COLO668 (cell line): Measurements from ENCODE around the gene FIP1L1.
"Not testable (repeated sequence)": the region's sequence is repeated elsewhere in the genome, so short reads cannot be mapped to it uniquely, and the experiment has no call there.

Experiments used
- DNase-seq: peaks from one replicate; lab custom pipeline; 2025; ENCODE audit not compliant: unreplicated experiment; lab: John Stamatoyannopoulos, UW

The FIP1L1 gene

GRCh38 chr4:53376900-53377299, 541 bp upstream of the FIP1L1 start:
- no peak for DNase-seq

DNA sequence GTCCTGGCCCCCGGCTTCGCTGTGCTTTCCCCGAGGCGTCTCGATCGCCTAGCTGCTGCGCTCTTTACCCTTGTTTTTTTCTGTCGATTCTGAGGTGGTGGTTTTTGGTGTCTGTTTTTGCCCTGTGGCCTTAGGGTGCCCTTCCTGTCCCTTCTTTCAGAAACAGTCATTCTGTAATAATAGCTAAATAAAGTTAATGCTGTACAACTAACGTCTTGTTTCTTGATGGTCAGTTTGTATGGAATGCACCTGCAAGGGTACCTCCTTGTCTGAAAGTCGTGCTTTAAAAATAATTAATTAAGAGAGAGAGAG, 686 bp downstream of the FIP1L1 start:
- no peak for DNase-seq

DNA sequence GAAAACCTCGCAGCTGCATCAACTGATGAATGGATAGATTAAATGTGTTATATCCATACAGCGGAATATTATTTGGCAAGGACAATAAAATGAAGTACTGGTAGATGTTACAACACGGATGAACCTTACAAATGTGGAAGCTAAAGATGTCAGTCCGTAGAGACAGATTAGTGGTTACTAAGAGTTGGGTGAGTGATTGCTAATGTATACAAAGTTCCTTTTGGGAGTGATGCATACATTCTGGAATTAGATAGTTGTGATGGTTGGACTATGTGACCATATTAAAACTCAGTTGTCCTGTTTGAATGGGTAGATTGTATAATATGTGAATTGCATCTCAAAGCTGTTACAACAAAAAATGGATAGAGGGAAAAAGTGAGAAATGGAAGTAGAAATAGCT, 2.8 kb downstream of the FIP1L1 start:
- DNase-seq, result no peak

DNA sequence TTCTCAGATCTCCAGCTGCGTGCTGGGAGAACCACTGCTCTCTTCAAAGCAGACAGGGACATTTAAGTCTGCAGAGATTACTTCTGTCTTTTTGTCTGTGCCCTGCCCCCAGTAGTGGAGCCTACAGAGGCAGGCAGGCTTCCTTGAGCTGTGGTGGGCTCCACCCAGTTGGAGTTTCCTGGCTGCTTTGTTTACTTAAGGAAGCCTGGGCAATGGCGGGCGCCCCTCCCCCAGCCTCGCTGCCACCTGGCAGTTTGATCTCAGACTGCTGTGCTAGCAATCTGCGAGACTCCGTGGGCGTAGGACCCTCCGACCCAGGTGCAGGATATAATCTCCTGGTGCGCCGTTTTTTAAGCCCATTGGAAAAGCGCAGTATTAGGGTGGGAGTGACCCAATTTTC, 32.0 kb downstream of the FIP1L1 start:
- DNase-seq, result not testable (repeated sequence)

DNA sequence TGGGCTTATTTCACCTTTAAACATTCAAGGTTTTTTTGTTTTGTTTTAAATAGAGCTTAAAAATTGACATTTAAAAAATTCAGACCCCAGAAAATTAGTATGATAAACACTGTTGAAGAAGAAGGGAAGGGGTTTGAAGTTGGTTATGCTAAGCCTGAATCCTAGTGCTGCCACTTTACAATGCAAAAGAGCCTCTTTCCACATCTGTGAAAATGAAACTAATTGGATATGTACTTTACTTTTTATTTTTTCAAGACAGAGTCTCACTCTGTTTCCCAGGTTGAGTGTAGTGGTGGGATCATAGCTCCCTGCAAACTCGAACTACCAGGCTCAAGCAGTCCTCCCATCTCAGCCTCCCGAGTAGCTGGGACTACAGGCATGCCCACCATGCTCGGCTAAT, 41.8 kb downstream of the FIP1L1 start:
- no peak for DNase-seq

- DNase-seq, result no peak
Observed at GRCh38 chr4:53421791-53422190, 44.4 kb downstream of the FIP1L1 start.

GRCh38 chr4:53422367-53422766, 44.9 kb downstream of the FIP1L1 start:
- no peak for DNase-seq

- DNase-seq, result no peak
Observed at GRCh38 chr4:53424280-53424679, 46.8 kb downstream of the FIP1L1 start.

- no peak for DNase-seq
Observed at GRCh38 chr4:53427366-53427765, 49.9 kb downstream of the FIP1L1 start.

DNA sequence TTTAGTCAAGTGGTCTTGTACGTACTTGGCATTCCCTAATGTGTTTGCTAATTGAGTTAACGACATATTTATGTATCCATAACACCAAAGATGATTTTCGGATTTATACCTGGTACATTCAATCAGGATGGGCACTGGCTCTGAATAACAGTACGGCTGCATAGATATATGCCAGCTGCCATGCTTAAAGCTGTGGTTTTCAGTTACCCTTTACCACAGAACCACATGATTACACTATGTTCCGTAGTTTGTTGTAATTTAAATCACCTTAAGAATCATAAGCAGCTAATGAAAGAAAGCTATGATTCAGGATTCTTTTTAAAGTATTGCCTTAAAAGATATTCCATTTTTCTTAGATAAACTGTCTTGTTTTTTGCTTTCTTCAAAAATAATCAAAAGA, 53.6 kb downstream of the FIP1L1 start:
- no peak for DNase-seq

DNA sequence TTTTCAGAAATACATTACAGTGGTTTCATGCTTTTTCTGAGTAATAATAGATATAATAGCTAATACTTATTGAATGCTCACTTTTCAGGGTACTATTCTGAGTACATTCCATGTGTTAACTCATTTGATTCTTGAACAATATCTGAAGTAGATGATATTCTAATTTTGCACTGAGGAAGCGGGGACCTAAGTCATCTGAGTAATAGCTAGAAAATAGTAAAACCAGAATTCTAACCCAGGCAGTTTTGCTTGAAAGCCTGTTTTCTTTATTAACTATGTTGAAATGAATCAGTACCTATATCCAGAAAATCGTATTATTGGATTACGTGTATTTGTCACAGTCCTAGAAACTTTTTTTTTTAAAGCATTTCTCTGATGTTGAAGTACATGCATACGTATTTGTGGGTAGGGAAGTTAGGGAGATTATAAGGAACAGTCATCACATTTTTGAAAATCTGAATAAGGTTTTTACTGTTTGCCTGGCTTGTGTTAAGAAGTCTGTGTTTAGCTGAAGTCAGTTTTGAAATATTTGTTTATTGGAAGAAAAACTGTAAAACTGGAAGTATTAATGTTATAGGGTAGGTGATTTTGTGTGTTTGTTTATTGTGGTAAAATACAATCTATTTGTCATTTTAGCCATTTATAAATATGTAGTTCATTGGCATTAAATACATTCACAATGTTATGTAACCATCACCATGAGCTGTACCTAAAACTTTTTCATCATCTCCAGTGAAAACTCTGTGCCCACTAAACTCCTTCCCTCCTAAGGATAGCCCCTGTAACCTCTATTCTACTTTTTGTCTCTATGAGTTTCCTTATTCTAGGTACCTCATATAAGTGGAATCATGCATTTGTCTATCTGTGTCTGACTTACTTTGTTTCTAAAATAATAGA, 55.3 kb downstream of the FIP1L1 start:
- no peak for DNase-seq

DNA sequence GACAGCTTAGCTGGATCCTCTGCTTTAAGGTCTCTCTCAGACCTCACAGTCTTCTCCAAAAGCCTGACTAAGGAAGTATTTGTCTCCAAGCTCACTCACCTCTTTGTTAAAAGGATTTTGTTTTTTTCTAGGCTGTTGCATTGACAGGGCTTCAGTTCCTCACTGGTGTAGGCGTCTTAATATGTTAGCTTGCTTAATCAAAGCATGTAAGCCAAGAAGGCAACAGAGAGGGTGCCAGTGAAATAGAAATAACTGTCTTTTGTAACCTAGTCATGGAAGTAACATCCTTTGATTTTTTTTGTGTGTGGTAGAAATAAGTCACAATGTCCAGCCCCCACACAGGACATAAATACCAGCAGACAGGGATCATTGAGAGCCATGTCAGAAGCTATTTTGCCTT, 58.8 kb downstream of the FIP1L1 start:
- no peak for DNase-seq

DNA sequence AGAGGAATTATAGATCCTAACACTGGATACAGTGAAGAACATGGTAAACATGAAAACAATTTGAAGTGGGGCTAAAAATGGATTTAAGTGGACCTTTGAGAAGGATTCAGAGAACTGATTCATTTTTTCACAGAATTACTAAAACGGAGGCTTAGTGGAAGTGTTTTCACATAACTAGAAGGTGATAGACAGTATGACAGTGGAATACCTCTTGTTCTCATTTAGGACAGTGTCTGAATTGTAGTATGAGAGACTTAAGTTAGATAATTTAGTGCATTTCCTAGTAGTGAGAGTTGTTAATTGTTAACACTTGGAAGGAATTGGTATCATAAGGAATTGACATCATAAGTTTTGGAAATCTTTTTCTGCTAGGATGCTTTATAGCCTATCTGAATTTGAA, 64.1 kb downstream of the FIP1L1 start:
- no peak for DNase-seq

- no peak for DNase-seq
Observed at GRCh38 chr4:53444954-53445353, 67.5 kb downstream of the FIP1L1 start.

DNA sequence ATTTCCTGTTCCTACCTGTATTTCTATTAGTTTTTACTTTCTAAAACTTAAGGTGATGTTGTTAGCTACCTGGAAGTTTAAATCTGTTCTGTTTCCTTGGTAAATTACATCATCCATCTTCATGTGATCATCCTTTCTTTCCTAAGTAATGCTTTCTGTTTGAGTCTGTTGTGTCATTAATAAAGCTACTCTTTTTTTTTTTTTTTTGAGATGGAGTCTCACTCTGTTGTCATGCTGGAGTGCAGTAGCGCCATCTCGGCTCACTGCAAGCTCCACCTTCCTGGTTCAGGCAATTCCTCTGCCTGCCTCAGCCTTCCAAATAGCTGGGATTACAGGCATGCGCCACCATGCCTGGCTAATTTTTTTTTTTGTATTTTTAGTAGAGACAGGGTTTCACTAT, 73.3 kb downstream of the FIP1L1 start:
- DNase-seq, result no peak

- no peak for DNase-seq
Observed at GRCh38 chr4:53453385-53453784, 75.9 kb downstream of the FIP1L1 start.

GRCh38 chr4:53455766-53456165, 78.3 kb downstream of the FIP1L1 start:
- DNase-seq, result no peak

DNA sequence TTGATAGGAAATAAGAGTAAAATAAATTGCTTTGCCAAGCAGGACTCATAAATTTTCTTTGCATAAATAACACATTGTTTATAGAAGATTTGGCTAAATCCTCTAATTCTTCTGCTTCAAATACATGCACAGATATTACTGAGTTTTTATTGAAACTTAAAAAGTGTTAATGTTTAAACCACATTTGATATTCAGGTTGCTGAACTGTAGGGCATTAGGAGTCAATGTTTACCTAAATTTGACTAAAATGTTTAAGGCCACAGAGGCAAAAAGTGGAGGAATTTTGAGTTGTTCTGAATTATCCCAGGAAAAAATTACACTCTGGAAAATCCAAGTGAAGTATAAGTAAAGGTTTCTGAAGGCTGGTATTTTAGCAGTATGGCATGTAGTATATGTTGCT, 78.7 kb downstream of the FIP1L1 start:
- DNase-seq, result no peak

GRCh38 chr4:53459548-53459947, 82.1 kb downstream of the FIP1L1 start:
- DNase-seq, result no peak

DNA sequence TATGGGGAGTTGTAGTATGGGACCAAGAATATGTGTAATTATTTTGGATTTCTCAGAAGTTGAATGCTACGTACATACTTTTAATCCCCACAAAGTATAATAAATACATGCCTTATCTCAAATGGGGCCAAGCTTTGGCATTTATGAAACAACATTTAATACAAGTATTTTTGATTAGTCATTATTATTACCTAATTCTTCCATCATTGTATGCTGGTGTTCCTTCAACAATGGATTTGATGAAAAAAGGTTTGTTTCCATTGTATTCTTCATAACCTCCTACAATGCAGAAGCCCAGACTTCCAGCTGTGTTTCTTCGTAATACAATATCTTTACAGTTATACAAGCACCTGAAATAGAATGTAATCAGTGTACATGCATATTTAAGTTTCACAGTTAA, 83.8 kb downstream of the FIP1L1 start:
- no peak for DNase-seq

DNA sequence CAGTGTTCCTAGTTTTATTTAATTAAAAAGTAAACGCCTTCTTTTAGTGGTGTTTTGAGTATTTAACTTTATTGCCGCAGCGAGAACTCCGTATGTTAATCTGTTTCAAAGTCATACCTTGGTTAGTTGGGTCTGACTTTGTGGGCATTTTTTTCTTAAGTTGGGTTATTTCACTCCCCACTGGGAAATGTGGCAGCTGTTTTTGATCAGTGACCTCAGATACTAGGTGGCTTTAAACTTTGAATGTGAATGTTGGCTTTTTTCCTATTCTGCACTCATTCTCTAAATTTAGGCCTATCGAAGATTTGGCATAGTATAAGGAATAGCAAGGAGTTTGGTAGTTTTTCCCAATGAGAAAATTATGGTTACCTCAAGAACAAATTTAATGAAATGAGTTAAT, 85.9 kb downstream of the FIP1L1 start:
- DNase-seq, result no peak

GRCh38 chr4:53465281-53465680, 87.8 kb downstream of the FIP1L1 start:
- no peak for DNase-seq

DNA sequence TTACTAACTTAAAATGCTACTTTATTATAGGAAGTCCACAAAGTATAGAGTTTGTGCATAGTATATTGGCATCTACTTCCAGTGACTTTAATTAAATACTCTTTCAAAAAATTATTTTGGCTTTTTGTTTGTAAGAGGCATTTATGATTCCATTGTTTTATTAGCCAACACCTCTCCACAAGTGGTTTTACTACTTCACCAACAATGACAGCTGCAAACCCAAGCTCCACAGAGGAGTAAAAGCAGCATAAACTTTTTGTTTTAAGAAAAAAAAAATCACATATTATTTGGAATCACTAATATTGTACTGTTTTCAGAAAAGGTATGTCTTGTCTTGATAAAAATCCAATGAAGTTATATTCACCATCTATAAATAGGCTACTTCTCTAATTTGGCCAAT, 88.5 kb downstream of the FIP1L1 start:
- DNase-seq, result no peak
